Measurements from ENCODE around the gene TBC1D22A.

Gene TBC1D22A

DNA sequence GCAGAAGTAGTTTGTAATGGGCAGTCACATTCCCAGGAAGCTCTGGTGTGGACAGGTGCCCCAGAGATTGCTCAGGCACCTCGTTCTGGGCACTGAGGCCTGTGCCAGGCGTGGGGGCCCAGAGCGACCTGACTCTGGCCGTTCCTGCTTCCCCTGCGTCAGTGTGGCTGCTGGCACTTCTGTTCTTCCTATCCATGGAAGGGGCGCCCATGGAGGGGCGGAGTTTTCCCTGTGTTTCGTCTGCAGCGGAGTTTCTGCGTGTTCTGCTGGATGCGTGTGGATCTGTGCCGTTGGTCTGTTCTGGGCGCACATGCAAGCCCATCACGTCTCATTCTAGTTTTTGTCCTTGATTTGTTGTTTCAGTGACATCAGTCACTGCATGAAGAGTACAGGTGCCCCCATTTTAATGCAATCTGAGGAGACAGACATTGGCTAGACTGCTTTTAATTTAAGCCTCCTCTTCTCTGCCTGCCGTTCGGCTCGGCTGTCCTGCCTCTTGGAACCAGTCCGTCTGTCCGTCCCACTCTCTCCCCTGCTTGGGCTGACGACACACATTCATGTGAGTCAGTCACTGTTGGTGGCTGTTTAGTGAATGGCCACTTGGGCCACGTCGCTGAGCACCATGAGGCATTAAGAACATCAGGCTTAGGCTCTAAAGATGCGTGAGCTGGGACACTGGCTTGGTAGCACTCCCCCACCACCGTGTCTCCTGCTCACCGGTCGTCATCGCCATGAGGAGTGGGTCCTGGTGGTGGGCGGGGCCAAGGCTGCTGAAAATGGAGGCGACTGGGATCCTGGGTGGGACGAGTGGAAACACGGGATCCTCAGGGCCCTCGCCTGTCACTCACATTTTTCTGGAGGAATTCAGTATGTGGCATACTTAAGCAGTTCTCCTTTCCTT lies 255.8 kb downstream of the TBC1D22A start:
- no peak for DNase-seq

DNA sequence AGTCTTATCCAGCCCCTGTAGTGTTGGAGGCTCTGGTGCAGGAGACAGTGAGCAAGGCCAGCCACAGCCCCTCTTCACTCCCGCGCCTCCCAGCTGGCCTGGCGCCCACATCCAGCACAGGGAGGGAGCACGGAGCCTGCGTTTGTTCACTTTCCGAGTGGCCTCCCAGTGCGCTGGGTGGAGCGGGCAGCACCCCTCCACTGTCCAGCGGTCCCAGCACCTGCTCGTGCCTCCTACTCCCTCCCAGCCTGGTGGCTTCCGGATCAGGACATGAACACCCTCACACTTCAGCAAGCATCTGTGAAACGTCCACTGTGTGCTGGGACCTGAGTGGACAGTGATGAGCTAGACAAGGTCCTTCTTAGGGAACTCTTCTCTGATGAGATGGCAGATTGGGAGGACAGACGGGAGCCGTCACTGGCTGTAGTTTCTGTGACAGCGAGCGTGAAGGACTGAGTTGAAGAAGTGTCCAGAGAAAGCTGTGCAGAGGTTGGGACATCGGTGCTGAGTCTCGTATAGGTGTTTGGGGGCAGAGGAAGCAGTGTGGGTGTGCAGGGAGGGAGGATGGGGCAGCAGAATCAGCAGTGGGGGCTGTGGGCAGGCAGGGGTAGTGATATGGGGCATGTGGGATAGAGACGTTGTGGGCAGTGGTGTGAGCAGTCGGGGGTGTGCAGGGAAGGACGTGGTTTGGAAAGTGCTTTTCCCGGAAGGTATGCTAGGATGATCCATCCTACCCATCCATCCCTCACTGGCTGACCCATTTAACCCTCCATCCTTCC lies 256.8 kb downstream of the TBC1D22A start:
- DNase-seq: no peak

DNA sequence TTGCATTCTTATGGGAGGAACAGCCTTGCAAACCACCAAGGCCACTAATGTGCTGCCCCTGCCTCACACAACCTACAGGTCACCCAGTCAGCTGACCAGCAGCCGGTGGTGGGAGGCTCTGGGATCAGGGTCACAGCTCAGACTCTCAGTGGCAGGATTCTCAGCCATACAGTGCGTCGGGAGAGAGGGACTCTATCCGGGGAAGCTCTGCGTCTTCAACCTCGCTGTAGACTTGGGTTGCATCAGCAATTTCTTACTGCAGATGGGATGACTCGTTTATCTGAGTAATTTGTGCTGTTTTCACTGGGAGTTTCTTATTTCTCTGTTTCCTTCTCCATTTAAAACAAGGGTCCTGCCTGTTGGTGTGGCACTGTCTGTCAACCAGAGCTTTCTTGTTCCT lies 257.7 kb downstream of the TBC1D22A start:
- peak; percentile 57 for DNase-seq

DNA sequence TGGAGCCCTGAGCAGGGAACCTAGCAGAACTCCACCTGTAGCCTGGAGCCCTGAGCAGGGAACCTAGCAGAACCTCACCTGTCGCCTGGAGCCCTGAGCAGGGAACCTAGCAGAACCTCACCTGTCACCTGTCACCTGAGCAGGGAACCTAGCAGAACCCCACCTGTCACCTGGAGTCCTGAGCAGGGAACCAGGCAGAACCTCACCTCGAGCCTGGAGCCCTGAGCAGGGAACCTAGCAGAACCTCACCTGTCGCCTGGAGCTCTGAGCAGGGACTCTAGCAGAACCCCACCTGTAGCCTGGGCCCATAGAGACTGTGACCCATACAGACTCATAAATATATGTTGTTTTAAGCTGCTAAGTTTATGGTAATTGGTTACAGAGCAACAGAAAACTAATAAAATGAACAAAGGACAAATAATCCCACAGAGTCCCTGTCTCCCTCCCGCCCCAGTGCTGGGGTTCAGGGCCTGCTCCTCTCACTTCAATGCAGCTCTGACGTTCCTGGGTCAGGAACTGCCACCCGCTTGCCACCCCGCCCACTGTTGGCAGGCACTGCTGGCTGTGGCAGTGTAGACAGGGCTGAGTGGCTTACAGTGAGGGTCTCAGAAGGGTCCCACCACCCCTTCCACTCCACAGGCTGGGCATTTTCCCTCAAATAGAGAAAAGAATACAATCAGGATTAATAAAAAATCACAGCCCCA lies 259.1 kb downstream of the TBC1D22A start:
- no peak for DNase-seq

DNA sequence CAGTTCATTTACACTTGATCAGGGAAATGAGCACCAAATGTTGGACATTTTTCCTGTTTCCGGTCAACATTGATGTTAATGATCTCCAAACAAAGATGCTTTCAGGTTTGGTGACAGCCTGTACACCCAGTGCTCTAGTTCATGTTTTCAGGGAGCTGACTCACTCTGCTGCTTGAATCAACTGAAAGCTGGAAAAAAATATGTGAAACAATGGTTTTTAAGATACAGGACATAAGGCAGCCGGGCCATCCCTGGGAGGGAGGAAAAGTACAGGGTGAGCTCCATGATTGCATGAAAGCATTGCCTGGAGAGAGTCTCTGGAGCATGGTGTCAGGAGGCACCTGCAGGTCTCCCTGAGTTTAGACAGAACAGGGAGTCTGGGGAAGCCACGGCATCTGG lies 259.6 kb downstream of the TBC1D22A start:
- no peak for DNase-seq

DNA sequence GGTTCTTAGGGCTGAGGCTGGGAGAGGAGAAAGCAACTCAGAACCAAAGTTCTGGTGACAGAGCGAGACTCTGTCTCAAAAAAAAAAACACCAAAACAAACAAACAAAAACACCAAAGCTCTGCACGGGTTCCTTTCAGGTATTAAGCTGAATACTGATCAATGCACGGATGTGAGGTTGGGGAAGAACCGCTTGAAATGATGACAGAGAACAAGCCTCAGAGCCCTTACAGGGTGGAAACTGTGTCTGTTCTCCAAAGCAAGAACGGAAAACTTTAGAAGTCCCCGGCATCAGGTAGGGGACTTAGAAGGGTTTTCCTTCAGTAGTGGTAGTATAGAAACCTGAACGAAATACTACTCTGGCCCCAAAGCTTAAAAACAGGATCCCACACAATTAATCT lies 260.0 kb downstream of the TBC1D22A start:
- no peak for DNase-seq

DNA sequence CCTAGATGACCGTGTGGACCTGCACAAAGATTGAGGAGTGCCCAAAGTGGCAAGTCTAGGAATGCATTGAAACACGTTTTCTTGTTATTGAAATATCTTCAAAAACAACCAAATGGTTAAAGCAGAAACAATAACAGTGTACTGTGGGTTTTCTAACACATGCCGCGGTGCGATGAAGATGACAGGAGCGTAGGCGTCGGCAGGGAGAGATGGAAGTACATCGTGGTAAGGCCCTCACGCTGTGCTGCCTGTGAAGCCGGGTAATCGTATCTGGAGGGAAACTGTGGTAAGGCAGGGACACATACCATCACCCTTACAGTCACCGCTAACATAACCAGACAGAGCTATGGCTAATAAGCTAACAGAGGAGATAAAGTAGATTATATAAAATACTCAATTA lies 261.4 kb downstream of the TBC1D22A start:
- no peak for DNase-seq

DNA sequence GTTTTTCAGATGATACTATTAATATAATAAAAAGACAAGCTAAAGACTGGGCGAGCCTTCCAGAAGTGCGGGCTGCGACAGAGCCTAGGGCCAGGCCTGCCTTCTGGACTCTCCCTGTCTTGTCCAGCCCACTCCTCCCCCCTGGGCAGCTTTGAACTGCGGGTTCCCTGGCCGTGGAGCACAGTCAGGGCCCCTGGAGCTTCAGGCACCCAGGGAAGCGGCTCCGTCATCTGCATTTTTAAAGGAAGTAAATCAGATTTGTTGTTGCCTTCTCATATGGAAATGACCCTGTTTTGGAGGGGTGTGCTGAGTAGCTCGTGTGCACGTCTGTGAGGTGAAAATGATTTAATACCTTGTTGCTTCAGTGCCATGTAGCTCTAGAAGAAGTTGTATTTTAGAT lies 265.3 kb downstream of the TBC1D22A start:
- no peak for DNase-seq

DNA sequence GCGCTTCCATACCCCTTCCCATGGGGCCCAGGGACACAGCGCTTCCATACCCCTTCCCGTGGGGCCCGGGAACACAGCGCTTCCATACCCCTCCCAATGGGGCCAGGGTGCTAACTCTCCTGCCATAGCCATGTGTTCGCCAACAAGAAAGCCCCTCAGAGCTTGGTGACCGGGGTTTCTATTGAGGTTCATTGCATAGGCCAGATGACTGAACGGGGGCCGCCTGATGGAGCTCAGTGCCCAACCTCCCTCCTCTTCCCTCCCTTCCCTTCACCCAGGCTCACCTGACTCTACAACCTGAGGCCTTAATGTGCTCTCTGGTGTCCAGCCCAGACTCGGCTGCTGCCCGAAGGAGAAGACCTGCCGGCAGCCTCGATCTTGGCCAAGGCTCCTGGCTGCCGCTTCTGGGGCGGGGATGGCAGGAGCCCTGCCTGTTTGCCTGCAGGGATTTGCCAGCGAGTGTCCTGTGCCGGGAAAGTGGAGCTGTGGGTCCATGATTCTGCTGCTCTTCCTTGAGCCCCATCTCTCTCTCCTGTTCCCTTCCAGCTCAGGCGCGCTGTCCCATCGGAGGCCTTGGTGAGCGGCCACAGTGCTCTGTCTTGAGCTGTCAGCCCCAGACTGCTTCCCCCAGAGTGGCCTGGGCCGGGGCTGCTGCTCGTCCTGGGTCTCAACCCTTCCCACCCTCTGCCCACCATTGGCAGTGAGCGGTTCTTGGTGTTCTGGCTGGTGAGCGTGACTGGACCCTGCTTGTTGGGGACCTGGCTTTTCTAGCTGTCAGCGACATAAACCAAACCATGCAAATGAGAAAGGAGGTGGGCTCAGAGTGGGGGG lies 267.0 kb downstream of the TBC1D22A start:
- DNase-seq: no peak

DNA sequence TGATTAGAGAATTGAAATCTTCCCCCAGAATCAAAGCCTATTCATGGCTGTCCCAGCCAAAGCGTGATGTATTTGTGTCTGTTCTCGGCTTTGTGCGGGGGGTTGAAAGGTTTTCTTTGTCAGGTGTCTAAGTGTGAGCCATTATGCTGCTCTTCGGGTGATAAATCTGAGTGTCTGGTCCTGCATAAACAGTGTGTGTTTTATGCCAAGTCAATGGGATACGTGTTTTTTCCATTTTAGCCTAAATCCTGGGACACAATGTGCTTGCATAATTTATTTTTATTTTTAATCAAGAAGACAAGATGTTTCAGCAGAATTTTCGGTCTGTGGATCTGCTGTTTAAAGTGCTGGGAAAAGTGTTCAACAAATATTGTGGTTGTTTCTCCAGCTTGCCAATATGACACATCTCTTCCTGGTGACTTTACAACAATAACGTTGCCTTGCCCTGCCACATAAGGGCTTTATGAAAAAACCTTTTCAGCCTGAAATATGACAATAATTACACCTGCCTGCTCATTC lies 267.8 kb downstream of the TBC1D22A start:
- DNase-seq: no peak

DNA sequence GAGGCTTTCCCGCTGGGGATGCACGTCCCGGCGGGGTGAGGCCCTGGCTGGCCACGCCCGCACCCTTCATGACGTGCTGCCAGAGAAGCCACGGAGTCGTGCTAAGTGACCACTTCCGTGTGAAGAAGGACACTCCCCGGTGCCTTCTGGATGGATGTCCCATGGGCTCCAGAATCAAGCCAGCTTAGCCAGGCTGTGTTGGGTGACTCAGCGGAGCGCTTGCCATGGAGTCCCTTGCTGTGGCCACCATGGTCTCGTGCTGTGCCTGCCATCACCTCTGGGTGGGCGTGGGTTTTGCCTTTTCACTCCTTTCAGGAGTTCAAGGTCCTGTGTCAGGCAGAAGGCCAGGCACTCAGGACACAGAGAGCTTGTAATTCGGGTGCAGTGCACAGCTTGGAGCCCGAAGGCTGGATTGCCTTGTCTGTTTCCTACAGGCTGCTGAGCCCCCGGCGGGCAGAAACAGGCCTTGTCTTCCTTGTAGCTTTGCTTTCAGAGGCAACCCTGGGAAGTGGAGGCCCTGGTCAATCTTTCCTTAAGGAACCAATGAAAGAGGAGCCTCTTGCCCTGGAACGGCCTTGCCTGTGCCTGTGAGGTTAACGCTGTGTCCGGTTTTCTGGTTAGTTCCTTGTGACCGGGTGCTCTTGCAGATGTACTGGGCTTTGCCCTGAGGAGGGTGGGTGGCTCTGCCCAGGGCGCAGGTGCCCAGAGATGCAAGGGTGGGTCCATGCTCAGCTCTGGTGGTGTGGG lies 268.6 kb downstream of the TBC1D22A start:
- peak; percentile 4 for DNase-seq

DNA sequence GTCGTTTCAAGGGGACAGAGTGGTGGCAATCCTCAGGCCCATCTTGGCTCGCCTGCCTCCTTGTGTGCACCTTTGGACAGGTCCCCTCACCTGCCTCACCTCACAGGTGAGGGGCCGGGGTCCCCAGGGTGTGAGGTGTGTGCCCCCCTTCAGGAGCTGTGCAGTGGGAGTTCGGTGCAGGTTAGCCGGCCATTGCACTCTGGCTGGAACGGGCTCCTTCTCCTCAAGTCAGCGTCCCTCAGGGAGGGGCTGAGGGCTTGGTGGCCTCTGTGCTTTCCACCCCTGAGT lies 269.1 kb downstream of the TBC1D22A start:
- no peak for DNase-seq

DNA sequence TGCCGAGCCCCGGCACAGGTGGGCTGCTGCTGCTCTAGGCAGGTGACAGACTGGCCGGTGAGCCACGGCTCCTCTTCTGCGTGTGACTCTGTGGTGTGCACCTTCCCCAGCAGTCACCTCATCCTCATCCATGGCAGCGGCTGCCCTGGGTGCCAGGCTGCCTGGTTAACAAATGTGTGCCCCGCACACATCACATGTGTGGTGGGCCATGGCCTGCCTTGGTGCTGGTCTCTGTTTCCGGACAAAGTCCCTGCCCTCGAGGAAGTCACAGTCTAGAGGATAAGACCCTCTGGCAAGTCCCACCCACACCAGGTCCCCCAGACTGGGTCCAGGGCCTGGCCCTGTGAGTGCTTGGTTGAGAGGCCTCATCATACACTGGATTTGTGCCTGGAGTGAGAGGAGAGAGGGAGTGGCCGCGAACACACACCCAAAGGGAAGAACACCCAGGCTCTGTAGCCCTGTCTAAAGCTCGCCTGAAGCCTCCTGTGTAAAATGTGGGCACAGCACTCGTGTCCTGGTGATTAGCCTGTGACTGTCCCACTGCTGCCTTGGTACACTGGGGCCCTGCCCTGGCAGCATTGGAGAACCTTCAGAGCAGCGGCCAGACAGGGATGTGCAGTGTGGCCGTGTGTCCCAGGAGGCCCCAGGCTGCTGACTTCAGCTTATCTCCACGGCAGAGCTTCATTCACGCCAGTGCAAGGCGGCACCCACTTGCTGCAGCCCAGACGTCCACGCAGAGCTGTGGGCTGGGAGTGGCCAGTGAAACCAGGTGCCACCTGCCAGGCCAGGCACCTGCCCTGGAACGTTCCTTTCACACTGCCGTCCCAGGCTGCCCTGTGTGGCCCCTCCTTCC lies 269.9 kb downstream of the TBC1D22A start:
- DNase-seq: no peak

DNA sequence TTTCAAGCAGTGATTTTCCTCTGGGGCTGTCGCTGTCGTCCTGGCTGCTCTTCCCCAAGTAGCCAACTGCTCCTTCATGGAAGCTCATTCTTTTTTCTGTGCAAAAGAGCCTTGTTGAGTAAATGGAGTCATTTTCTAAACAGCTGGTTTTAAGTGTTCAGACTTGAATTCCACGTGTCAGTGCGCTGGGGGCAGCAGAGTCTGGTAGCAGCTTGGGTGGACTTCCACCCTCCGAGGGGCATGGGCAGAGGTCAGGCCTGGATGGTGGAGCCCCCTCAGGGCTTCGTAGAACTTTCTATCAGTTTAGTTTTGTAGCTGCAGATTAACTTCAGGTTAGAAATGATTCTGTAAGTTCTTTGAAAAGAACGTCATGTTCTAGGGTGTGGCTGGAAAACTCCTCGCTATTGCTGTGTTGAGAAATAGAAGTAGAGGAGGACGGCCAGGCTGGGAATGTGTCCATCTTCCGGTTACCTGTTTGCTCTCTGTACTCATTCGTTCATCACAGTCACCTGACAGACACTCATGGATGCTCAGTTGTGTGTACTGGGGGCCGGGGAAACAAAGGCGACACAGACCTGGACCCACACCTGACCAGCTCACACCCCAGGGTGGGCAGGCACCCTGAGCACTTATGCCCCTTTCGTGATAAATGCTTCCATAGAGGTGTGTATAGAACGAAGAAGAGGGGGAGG lies 270.7 kb downstream of the TBC1D22A start:
- DNase-seq: no peak

DNA sequence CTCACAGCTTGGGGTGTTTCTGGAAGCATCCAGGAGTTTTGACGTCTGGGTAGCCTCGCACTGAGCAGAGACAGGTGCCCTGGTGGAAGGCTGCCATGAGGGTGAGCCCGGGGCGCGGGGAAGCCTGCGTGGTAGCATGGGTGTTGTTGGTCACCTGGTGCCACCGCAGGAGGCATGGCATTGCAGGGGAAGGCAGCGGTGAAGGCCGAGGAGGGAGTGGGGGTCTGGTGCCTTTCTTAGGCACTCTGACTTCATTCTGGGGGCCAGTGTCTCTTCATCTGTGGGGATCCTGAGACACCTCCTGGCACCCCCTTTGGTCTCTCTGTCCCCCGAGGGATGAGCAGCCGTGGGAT lies 271.2 kb downstream of the TBC1D22A start:
- no peak for DNase-seq

DNA sequence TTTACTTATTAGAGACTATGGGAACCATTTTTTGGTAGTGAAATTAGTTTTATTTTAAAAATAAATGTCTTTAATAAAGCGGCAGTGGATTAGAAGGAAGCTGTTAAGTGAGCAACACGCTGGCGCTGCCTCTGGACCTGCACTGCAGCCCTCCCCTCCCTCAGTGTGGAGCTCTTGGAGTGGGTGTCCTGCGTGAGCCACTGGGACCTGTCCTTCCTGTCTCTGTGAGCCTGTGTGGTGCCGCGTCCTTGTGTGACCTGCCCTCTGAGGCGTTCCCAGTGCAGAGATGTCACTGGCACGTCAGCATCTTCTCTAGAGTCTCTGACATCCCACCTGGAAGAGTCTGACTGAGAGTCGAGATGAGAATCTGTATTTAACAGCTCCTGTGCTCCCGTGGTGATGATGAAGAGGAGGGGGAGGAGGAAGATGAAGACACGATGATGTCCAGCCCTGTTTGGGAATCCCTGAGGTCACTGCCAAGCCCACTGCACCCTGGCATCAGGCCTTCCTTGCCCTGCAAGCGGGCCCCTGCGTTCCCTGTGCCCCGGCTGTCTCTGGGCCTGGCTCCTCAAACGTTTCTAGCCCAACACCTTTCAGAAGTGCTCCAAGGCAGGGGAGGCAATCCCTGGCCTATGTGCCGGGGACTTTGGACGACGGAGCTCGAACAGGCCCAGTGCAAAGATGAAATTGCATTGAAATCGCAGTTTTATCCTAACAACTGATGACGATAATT lies 271.8 kb downstream of the TBC1D22A start:
- no peak for DNase-seq

DNA sequence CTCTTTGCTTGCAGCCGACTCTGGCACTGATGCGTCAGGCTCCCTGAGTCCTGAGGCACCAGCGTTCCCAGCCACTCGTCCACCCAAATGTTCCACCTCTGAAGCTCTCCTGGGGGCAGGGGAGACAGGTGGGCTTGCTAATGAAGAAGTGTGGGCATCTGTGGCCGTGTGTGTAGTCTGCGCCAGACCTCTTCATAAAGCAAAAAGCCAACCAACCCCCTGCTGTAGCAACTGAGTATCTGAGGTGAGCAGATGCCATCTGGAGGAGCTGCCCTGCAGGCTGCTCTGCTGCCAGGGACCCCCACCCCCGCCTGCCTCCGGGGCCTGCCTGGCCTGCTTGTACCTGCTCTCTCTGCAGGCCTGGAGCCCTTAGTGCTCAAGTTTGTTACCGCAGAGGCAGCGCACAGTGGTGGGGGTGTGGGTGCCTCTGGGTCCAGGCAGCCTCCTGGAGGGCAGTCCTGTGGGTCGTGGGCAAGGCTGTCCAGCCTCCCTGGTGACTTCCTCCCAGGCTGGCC lies 272.5 kb downstream of the TBC1D22A start:
- DNase-seq: no peak

DNA sequence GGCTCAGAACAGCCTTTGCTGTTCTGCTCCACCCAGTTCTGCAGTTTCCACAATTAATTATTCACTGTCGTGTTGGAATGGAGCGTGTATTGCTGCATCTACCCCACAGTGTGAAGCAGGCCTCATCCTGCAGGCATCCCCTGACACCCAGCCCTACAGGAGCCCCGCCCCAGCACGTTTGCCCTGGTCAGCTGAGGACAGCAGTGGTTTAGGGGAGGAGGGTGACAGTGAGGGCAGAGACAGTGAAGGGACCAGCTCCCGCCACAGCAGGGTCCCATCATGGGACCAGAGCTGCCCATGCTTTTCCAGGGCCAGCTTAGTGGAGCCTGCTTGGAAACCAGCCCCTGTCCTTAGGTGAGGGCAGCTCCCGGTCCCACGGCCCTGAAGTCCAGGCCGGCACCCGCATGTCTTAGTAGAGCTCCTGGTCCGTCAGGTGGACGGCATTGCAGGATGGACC lies 273.0 kb downstream of the TBC1D22A start:
- no peak for DNase-seq

DNA sequence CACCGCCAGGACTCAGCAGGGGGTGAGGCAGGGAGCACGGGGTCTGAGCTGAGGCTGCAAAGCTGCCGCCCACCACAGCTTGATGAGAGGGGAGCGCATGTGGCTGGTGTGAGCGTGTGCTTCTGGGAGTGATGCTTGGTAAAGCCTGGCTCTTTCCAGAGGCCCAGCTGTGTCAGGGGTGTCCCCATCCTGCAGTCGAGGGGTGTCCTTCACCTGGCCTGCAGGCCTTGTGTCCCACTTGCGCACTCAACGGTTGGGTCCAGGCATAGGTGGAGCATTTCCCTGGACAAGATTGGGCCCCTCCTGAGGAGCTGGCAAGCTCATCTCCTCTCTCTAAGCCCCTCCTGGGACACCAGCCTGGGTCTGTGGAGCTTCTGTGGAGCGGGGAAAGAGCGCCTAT lies 273.9 kb downstream of the TBC1D22A start:
- no peak for DNase-seq
